H9 (cell line): ENCODE measurements around the gene GPR37L1. TPM values are rescaled to one million over a fixed set of nuclear protein-coding genes. Genes with fewer than 3 reads are reported as not detected.

ENCODE experiments used
- DNase-seq: peaks from one replicate; pipeline ENCODE4 v3.0.0-alpha.2; 2017
- H2AFZ ChIP-seq: one replicate; pipeline ENCODE4 v1.6.1; 2013; ENCODE audit warnings: mild to moderate bottlenecking, low read length, control low read depth, moderate library complexity
- H2AK5ac ChIP-seq: 2 replicates; pipeline ENCODE4 v1.6.1; 2013; ENCODE audit warnings: low read length, control low read depth, mixed read lengths; ENCODE audit not compliant: insufficient read length
- H2BK120ac ChIP-seq: one replicate; pipeline ENCODE4 v1.6.1; 2013; ENCODE audit warnings: low read depth, mild to moderate bottlenecking, low read length, control low read depth, inconsistent platforms; ENCODE audit not compliant: poor library complexity, severe bottlenecking
- H2BK12ac ChIP-seq: 2 replicates; pipeline ENCODE4 v1.6.1; 2013; ENCODE audit warnings: low read length, control low read depth, mixed read lengths, low read depth; ENCODE audit not compliant: insufficient read length
- H2BK15ac ChIP-seq: 2 replicates; pipeline ENCODE4 v1.6.1; 2013; ENCODE audit warnings: low read depth, low read length, control low read depth
- H2BK20ac ChIP-seq: one replicate; pipeline ENCODE4 v1.6.1; 2013; ENCODE audit warnings: low read depth, mild to moderate bottlenecking, low read length, control low read depth, inconsistent platforms; ENCODE audit not compliant: poor library complexity, severe bottlenecking
- H2BK5ac ChIP-seq: 2 replicates; pipeline ENCODE4 v1.6.1; 2013; ENCODE audit warnings: low read length, control low read depth, mixed read lengths; ENCODE audit not compliant: insufficient read length
- H3K14ac ChIP-seq: 2 replicates; pipeline ENCODE4 v1.6.1; 2013; ENCODE audit warnings: low read length, control low read depth; ENCODE audit not compliant: insufficient read depth
- H3K18ac ChIP-seq: 2 replicates; pipeline ENCODE4 v1.6.1; 2013; ENCODE audit warnings: low read depth, mild to moderate bottlenecking, mixed read lengths, low read length, control low read depth; ENCODE audit not compliant: insufficient read length
- H3K23ac ChIP-seq: 2 replicates; pipeline ENCODE4 v1.6.1; 2013; ENCODE audit warnings: low read length, control low read depth, mixed read lengths, low read depth; ENCODE audit not compliant: insufficient read length
- H3K23me2 ChIP-seq: 2 replicates; pipeline ENCODE4 v1.6.1; 2013; ENCODE audit warnings: low read depth, mild to moderate bottlenecking, mixed read lengths, low read length, control low read depth; ENCODE audit not compliant: insufficient read length, poor library complexity, severe bottlenecking
- H3K27ac ChIP-seq: 2 replicates; pipeline ENCODE4 v1.5.1; 2013; ENCODE audit warnings: low read length, control low read depth, mixed read lengths, low read depth; ENCODE audit not compliant: insufficient read length
- H3K27me3 ChIP-seq: 2 replicates; pipeline ENCODE4 v1.6.1; 2013; ENCODE audit warnings: low read length, control low read depth, inconsistent platforms; ENCODE audit not compliant: insufficient read depth
- H3K4ac ChIP-seq: 2 replicates; pipeline ENCODE4 v1.6.1; 2013; ENCODE audit warnings: low read depth, mild to moderate bottlenecking, control low read depth, inconsistent platforms, low read length, moderate library complexity
- H3K4me1 ChIP-seq: 2 replicates; pipeline ENCODE4 v1.6.1; 2013; ENCODE audit warnings: low read length, control low read depth, inconsistent platforms; ENCODE audit not compliant: insufficient read depth
- H3K4me2 ChIP-seq: 2 replicates; pipeline ENCODE4 v1.6.1; 2013; ENCODE audit warnings: low read length, control low read depth, mixed read lengths; ENCODE audit not compliant: insufficient read length, insufficient read depth
- H3K56ac ChIP-seq: 2 replicates; pipeline ENCODE4 v1.6.1; 2013; ENCODE audit warnings: low read depth, mild to moderate bottlenecking, mixed read lengths, low read length, control low read depth; ENCODE audit not compliant: insufficient read length
- H3K79me1 ChIP-seq: 2 replicates; pipeline ENCODE4 v1.6.1; 2013; ENCODE audit warnings: low read depth, mild to moderate bottlenecking, moderate library complexity, low read length, control low read depth, inconsistent platforms; ENCODE audit not compliant: insufficient read depth, poor library complexity, severe bottlenecking
- H3K79me2 ChIP-seq: 2 replicates; pipeline ENCODE4 v1.6.1; 2013; ENCODE audit warnings: low read length, control low read depth, inconsistent platforms; ENCODE audit not compliant: insufficient read depth
- H3K9ac ChIP-seq: 2 replicates; pipeline ENCODE4 v1.6.1; 2013; ENCODE audit warnings: low read length, control low read depth, mixed read lengths; ENCODE audit not compliant: insufficient read length; ENCODE audit errors: extremely low read depth
- H3K9me3 ChIP-seq: one replicate; pipeline ENCODE4 v1.6.1; 2013; ENCODE audit warnings: low read depth, low read length, inconsistent platforms; ENCODE audit not compliant: control insufficient read depth
- H3T11ph ChIP-seq: one replicate; pipeline ENCODE4 v1.6.1; 2013; ENCODE audit warnings: mild to moderate bottlenecking, low read length, control low read depth, inconsistent platforms
- H4K20me1 ChIP-seq: one replicate; pipeline ENCODE4 v1.6.1; 2013; ENCODE audit not compliant: control insufficient read depth, insufficient read length, insufficient read depth
- H4K5ac ChIP-seq: 2 replicates; pipeline ENCODE4 v1.6.1; 2013; ENCODE audit warnings: low read depth, mild to moderate bottlenecking, mixed read lengths, low read length, control low read depth; ENCODE audit not compliant: insufficient read length
- H4K8ac ChIP-seq: replicated peaks from 2 replicates; pipeline ENCODE4 v1.6.1; 2013; ENCODE audit warnings: low read length, control low read depth, mixed read lengths, low read depth; ENCODE audit not compliant: insufficient read length
- H4K91ac ChIP-seq: 2 replicates; pipeline ENCODE4 v1.6.1; 2013; ENCODE audit warnings: low read depth, mild to moderate bottlenecking, moderate library complexity, mixed read lengths, low read length, control low read depth; ENCODE audit not compliant: insufficient read length
- H3K27ac Mint-ChIP-seq, 3 experiments: 2 replicates in 2 of 3; 3 replicates in 1 of 3; pipeline ENCODE4 v1.8.0; 2020 to 2021; ENCODE audit warnings: mixed read lengths in 3 of 3, mild to moderate bottlenecking in 1 of 3, moderate library complexity in 1 of 3
- H3K27me3 Mint-ChIP-seq: 2 replicates; pipeline ENCODE4 v1.8.0; 2021; ENCODE audit warnings: low read depth, mild to moderate bottlenecking, moderate library complexity, mixed read lengths
- H3K36me3 Mint-ChIP-seq, 3 experiments: 2 replicates in 2 of 3; 3 replicates in 1 of 3; pipeline ENCODE4 v1.8.0; 2020 to 2021; ENCODE audit warnings: low read depth in 3 of 3, mixed read lengths in 3 of 3; ENCODE audit not compliant: insufficient read depth in 1 of 3
- H3K4me1 Mint-ChIP-seq, 2 experiments: 2 replicates each; pipeline ENCODE4 v1.8.0; 2020; ENCODE audit warnings: mixed read lengths in 2 of 2
- H3K4me3 Mint-ChIP-seq, 2 experiments: 2 replicates in 1 of 2; 3 replicates in 1 of 2; pipeline ENCODE4 v1.8.0; 2020 to 2021; ENCODE audit warnings: mild to moderate bottlenecking in 2 of 2, mixed read lengths in 2 of 2, moderate library complexity in 1 of 2
- H3K9me3 Mint-ChIP-seq, 2 experiments: 2 replicates in 1 of 2; 3 replicates in 1 of 2; pipeline ENCODE4 v1.8.0; 2020; ENCODE audit warnings: mild to moderate bottlenecking in 2 of 2, mixed read lengths in 2 of 2, moderate library complexity in 1 of 2
- WGBS: extraction: QIAGEN DNeasy Blood & Tissue Kit; methylation state at CpG from one replicate; pipeline ENCODE4 v1.1.7; 2013; ENCODE audit warnings: missing lambda C conversion rate, low lambda C conversion rate, mixed read lengths; ENCODE audit not compliant: insufficient read length; ENCODE audit errors: extremely low coverage; 5-methylcytosine and 5-hydroxymethylcytosine counted together
- long read RNA-seq: library from polyadenylated mRNA; unstranded; transcript quantifications from one replicate; pipeline ENCODE4 v2.0.0, GENCODE V29; 2020
- total RNA-seq: library from RNA; stranded (reverse); gene quantifications from 2 replicates; pipeline ENCODE4 v1.2.1, GENCODE V29; 2021
- TF ChIP-seq, protein P1 (sequence below): fragments of 200-600 bp; sonication (generic); conservative IDR thresholded peaks from 3 replicates; pipeline ENCODE4 v1.8.0; 2021; ENCODE audit warnings: antibody characterized with exemption, mild to moderate bottlenecking

GPR37L1 gene, protein sequence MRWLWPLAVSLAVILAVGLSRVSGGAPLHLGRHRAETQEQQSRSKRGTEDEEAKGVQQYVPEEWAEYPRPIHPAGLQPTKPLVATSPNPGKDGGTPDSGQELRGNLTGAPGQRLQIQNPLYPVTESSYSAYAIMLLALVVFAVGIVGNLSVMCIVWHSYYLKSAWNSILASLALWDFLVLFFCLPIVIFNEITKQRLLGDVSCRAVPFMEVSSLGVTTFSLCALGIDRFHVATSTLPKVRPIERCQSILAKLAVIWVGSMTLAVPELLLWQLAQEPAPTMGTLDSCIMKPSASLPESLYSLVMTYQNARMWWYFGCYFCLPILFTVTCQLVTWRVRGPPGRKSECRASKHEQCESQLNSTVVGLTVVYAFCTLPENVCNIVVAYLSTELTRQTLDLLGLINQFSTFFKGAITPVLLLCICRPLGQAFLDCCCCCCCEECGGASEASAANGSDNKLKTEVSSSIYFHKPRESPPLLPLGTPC
- total RNA-seq = 0.11 TPM in 2 replicates
- long read RNA-seq, full-length matches to known transcripts = 1 of 1 reads
- long read RNA-seq, partial matches to known transcripts = 0 of 1 reads
- long read RNA-seq, other reads (novel, unspliced or antisense) = 0 of 1 reads

DNA sequence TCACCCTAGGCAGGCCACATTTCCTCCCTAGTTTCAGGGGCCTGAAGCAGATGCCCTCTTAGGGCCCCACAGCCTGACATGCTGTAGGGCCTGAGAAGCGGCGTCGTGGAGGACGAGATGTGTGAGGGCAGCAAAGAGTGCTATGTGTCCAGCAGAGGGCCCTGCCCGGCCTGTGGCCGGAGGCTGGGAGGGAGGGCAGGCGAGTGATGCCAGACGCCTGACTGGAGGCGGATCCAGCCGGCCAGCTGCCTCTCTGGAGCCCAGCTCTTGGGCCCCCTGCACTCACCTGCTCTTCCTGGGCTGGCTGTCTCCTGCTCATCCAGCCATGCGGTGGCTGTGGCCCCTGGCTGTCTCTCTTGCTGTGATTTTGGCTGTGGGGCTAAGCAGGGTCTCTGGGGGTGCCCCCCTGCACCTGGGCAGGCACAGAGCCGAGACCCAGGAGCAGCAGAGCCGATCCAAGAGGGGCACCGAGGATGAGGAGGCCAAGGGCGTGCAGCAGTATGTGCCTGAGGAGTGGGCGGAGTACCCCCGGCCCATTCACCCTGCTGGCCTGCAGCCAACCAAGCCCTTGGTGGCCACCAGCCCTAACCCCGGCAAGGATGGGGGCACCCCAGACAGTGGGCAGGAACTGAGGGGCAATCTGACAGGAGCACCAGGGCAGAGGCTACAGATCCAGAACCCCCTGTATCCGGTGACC lies at the start of gene GPR37L1:
Gene GPR37L1 (plus strand): TSS at position 279 of the 697 bp plus-strand sequence. CDS start 47 bp downstream, at position 326.
- H3K36me3 Mint-ChIP-seq = no peaks in the 10 kb centered on the region
- Histone ChIP-seq H3K4me1 (0 out of 2 replicates have a peak, but pooled peaks cover 4% of the 10 kb centered on the region), H4K91ac (no peak within 1 kb of the TSS), H3K4me2 (no peak within 1 kb of the TSS), H3K18ac (no peak within 1 kb of the TSS), H3K14ac (no peak within 1 kb of the TSS; the same call in 1 of the 2 replicates), H3K79me1 (no peaks in the 10 kb centered on the region), H3K4ac (no peak within 1 kb of the TSS), H3K56ac (no peak within 1 kb of the TSS), H2AFZ (no peak within 1 kb of the TSS), H3K23me2 (no peaks in the 10 kb centered on the region), H4K8ac (no peak within 1 kb of the TSS), H2BK20ac (no peak within 1 kb of the TSS), H3K23ac (no peak within 1 kb of the TSS), H2AK5ac (no peak within 1 kb of the TSS), H2BK12ac (no peak within 1 kb of the TSS), H3K79me2 (no peaks in the 10 kb centered on the region), H2BK120ac (no peak within 1 kb of the TSS), H2BK15ac (no peak within 1 kb of the TSS), H3K9me3 (no peaks in the 10 kb centered on the region), H3K9ac (no peak within 1 kb of the TSS), H3T11ph (no peak within 1 kb of the TSS), H2BK5ac (no peak within 1 kb of the TSS), H4K20me1 (no peaks in the 10 kb centered on the region), H3K27ac (no peak within 1 kb of the TSS), H3K27me3 (no peaks in the 10 kb centered on the region), H4K5ac (no peak within 1 kb of the TSS)
- H3K4me1 Mint-ChIP-seq = peaks cover 14 to 16% of the 10 kb centered on the region in 2 experiments
- H3K9me3 Mint-ChIP-seq = no peaks in the 10 kb centered on the region
- peaks cover 9% of the 10 kb centered on the region for H3K27me3 Mint-ChIP-seq
- peak within 1 kb of the TSS in 1 of 3 experiments; percentile 53; a peak in 3 of 7 replicates for H3K27ac Mint-ChIP-seq
- TF ChIP-seq, protein P1, sequence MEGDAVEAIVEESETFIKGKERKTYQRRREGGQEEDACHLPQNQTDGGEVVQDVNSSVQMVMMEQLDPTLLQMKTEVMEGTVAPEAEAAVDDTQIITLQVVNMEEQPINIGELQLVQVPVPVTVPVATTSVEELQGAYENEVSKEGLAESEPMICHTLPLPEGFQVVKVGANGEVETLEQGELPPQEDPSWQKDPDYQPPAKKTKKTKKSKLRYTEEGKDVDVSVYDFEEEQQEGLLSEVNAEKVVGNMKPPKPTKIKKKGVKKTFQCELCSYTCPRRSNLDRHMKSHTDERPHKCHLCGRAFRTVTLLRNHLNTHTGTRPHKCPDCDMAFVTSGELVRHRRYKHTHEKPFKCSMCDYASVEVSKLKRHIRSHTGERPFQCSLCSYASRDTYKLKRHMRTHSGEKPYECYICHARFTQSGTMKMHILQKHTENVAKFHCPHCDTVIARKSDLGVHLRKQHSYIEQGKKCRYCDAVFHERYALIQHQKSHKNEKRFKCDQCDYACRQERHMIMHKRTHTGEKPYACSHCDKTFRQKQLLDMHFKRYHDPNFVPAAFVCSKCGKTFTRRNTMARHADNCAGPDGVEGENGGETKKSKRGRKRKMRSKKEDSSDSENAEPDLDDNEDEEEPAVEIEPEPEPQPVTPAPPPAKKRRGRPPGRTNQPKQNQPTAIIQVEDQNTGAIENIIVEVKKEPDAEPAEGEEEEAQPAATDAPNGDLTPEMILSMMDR = peak; percentile 70
- peak; percentile 92 for DNase-seq
- H3K4me3 Mint-ChIP-seq = no peak within 1 kb of the TSS
- WGBS = no CpG with 5 or more reads among the region's 19 CpGs
